OCI-LY3 (cell line): ENCODE data around the gene SKA1.

Experiments
- H2AFZ ChIP-seq: fragments of 200-600, 300-600 bp; shearing (Covaris generic); 2 replicates; pipeline ENCODE4 v1.6.0; 2014; ENCODE audit warnings: antibody characterized with exemption, low read depth, low read length
- H3K27ac ChIP-seq: fragments of 200-600, 300-600 bp; sonication (generic); 2 replicates; pipeline ENCODE4 v1.5.1; 2014; ENCODE audit warnings: mild to moderate bottlenecking, low read length, moderate library complexity, mixed read lengths
- H3K27me3 ChIP-seq: fragments of 200-600, 300-600 bp; sonication (generic); 2 replicates; pipeline ENCODE4 v1.6.1; 2014; ENCODE audit warnings: low read depth, low read length, mixed read lengths
- H3K36me3 ChIP-seq: fragments of 200-600, 300-600 bp; sonication (generic); replicated peaks from 2 replicates; pipeline ENCODE3; 2014; ENCODE audit warnings: low read depth, low read length, mixed read lengths
- H3K4me1 ChIP-seq: fragments of 300-600, 200-600 bp; sonication (generic); 2 replicates; pipeline ENCODE4 v1.6.1; 2014; ENCODE audit warnings: low read length, mixed read lengths
- H3K4me2 ChIP-seq: fragments of 200-600, 300-600 bp; sonication (generic); 2 replicates; pipeline ENCODE4 v1.6.1; 2014; ENCODE audit warnings: low read length, mixed read lengths
- H3K4me3 ChIP-seq: fragments of 300-600, 200-600 bp; sonication (generic); 2 replicates; pipeline ENCODE4 v1.5.1; 2014; ENCODE audit warnings: antibody characterized with exemption, mild to moderate bottlenecking, low read length, moderate library complexity
- H3K79me2 ChIP-seq: fragments of 300-600, 200-600 bp; shearing (Covaris generic); 2 replicates; pipeline ENCODE4 v1.6.1; 2014; ENCODE audit warnings: mild to moderate bottlenecking, low read length, mixed read lengths
- H3K9ac ChIP-seq: fragments of 300-600, 200-600 bp; shearing (Covaris generic); 2 replicates; pipeline ENCODE4 v1.6.0; 2014; ENCODE audit warnings: mild to moderate bottlenecking, low read length, moderate library complexity
- H3K9me3 ChIP-seq: fragments of 200-600, 300-600 bp; shearing (Covaris generic); 2 replicates; pipeline ENCODE4 v1.6.1; 2014; ENCODE audit warnings: low read length, mixed read lengths; ENCODE audit not compliant: insufficient read depth
- H4K20me1 ChIP-seq: fragments of 200-600, 300-600 bp; sonication (generic); 2 replicates; pipeline ENCODE4 v1.6.1; 2016; ENCODE audit warnings: low read length, mixed read lengths; ENCODE audit not compliant: insufficient read depth
- CTCF ChIP-seq: fragments of 200-600, 300-600 bp; sonication (generic); IDR thresholded peaks from 2 replicates; pipeline ENCODE4 v1.5.1; 2014; ENCODE audit warnings: antibody characterized with exemption, low read length, low read depth
- EZH2phosphoT487 ChIP-seq: fragments of 200-600 bp; shearing (Covaris generic); IDR thresholded peaks from 2 replicates; pipeline ENCODE4 v1.6.1; 2018; ENCODE audit warnings: antibody characterized with exemption, mixed run types, low read depth

The SKA1 gene

GRCh38 chr18:50439460-50440015 is 64.7 kb downstream of the SKA1 start:
- no peaks in the 10 kb centered on the region for H3K79me2 ChIP-seq

GRCh38 chr18:50441016-50441415 is 66.2 kb downstream of the SKA1 start:
- no peaks in the 10 kb centered on the region for H3K27me3 ChIP-seq
- H3K36me3 ChIP-seq = no peaks in the 10 kb centered on the region
- H2AFZ ChIP-seq = no peak overlapping the region
- H3K9ac ChIP-seq = no peak overlapping the region
- no peak overlapping the region for H3K4me3 ChIP-seq
- no peaks in the 10 kb centered on the region for H3K79me2 ChIP-seq
- no peaks in the 10 kb centered on the region for H3K9me3 ChIP-seq
- no peaks in the 10 kb centered on the region for H3K4me1 ChIP-seq
- no peaks in the 10 kb centered on the region for H4K20me1 ChIP-seq
- no peak overlapping the region for H3K27ac ChIP-seq
- no peak overlapping the region for H3K4me2 ChIP-seq
- TF ChIP-seq EZH2phosphoT487 = no peak
- no peak for TF ChIP-seq CTCF

More at GRCh38 chr18:50439460-50440015, 64.7 kb downstream of the SKA1 start:
- Histone ChIP-seq H3K9me3 (no peaks in the 10 kb centered on the region), H4K20me1 (no peaks in the 10 kb centered on the region), H3K4me1 (no peaks in the 10 kb centered on the region), H3K4me2 (no peak overlapping the region), H3K9ac (no peak overlapping the region), H3K27ac (no peak overlapping the region), H2AFZ (no peak overlapping the region), H3K36me3 (no peaks in the 10 kb centered on the region), H3K27me3 (peaks cover 4% of the 10 kb centered on the region; the same call in 1 of the 2 replicates), H3K4me3 (no peak overlapping the region)
- no peak for TF ChIP-seq CTCF
- TF ChIP-seq EZH2phosphoT487 = no peak

- Histone ChIP-seq H3K9ac (no peak overlapping the region), H3K4me2 (no peak overlapping the region), H3K4me3 (no peak overlapping the region), H2AFZ (no peak overlapping the region), H3K9me3 (no peaks in the 10 kb centered on the region), H3K4me1 (no peaks in the 10 kb centered on the region), H3K27ac (no peak overlapping the region), H3K79me2 (no peaks in the 10 kb centered on the region), H3K27me3 (no peaks in the 10 kb centered on the region), H4K20me1 (no peaks in the 10 kb centered on the region), H3K36me3 (no peaks in the 10 kb centered on the region)
- TF ChIP-seq CTCF (no peak), EZH2phosphoT487 (no peak)
These were observed 66.7 kb downstream of the SKA1 start for GRCh38 chr18:50441501-50441900.
